Erythroblast (primary cell): ENCODE results near the gene COL4A2.

ENCODE experiments used
- DNase-seq, 2 experiments: peaks; one replicate each; lab custom pipeline; 2025; lab: John Stamatoyannopoulos, UW
- GATA1 ChIP-seq: IDR thresholded peaks from 2 replicates; pipeline ENCODE4 v1.6.1; 2011; ENCODE audit warnings: low read depth, mild to moderate bottlenecking, control low read depth, low read length, moderate library complexity
- POLR2A ChIP-seq: IDR thresholded peaks from 2 replicates; pipeline ENCODE4 v1.6.1; 2011; ENCODE audit warnings: mild to moderate bottlenecking, low read length

Gene COL4A2

GRCh38 chr13:110265682-110266430 lies 41.2 kb upstream of the COL4A2 start:
- no peak for DNase-seq
- TF ChIP-seq GATA1 (no peak), POLR2A (no peak)

DNA sequence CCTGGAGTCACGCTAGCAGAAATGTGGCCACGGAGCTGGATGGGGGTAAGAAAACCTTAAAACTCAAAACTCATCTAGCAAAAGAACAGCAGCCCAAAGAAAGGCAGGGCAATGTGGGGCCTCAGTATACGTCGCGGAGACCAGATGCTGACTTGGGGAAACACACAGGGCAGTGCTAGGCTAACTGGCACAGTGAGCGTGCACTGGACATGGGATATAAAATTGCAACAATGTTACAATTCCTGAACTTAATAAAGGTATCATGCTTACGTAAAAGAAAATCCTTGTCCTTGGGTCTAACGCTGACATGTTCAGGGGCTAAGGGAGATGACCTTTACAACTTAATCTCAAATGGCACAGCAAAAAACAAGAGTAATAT lies 40.7 kb upstream of the COL4A2 start:
- DNase-seq = no peak
- no peak for TF ChIP-seq POLR2A
- no peak for TF ChIP-seq GATA1

GRCh38 chr13:110266983-110267382 lies 40.1 kb upstream of the COL4A2 start:
- no peak for TF ChIP-seq GATA1
- TF ChIP-seq POLR2A = no peak
- DNase-seq = no peak

DNA sequence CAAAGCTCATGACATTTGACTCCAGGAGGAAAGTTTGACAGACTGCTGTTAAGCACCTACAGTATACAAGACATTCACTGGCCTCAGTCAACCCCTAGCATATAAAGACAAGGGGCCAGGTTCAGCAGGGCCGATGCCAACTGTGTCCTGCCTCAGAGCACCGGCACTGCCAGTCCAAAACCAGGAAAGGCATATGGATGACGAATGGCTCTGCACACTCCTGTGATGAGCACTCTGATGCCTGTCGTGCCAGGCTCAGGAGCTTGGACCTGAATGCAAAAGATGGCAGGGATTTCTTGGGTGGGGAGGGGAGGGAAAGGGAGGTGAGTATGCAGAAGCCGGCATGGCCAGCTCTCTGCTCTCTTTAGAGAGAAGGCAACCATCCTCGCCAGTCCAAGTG lies 39.0 kb upstream of the COL4A2 start:
- no peak for TF ChIP-seq GATA1
- TF ChIP-seq POLR2A = no peak
- no peak for DNase-seq

GRCh38 chr13:110268576-110269185 lies 38.4 kb upstream of the COL4A2 start:
- TF ChIP-seq GATA1 (no peak), POLR2A (no peak)
- no peak for DNase-seq

DNA sequence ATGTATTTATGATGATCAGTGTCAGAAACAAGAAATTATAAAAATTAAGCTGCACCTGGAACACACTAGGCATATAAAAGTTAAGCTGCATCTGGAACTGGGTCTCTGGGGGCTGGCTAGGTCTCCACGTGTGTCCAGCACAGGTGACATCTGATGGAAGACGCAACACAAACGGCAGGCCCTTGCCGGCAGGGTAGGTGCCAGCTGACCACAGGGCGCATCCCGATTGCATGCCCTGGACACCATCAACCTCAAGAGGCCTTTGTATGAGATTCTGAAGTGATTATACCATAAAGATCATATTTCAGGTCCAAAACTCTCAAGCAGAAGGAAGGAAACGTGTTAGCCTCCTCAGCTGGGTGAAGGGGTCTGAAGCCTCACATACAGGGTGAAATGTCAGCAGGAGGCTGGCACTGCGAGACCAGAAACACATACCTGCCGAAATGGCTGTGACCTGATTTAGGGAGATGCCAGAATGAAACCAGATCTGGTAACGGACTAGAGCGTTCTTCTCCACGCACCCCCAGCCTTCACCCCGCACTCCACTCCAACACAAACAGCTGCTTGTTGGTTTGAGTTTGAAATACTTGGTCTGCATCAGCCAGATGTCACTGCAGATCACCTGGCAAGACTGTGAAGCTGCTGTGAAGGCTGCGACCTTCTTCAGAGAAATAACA lies 37.4 kb upstream of the COL4A2 start:
- no peak for DNase-seq
- no peak for TF ChIP-seq GATA1
- no peak for TF ChIP-seq POLR2A

- DNase-seq = no peak
- TF ChIP-seq POLR2A = no peak
- TF ChIP-seq GATA1 = no peak
These were observed 36.6 kb upstream of the COL4A2 start for GRCh38 chr13:110270507-110270906.

GRCh38 chr13:110271313-110271712 lies 35.8 kb upstream of the COL4A2 start:
- TF ChIP-seq POLR2A (no peak), GATA1 (no peak)
- DNase-seq = no peak

- no peak for DNase-seq
- TF ChIP-seq POLR2A (no peak), GATA1 (no peak)
These were observed 34.9 kb upstream of the COL4A2 start for GRCh38 chr13:110272227-110272626.

DNA sequence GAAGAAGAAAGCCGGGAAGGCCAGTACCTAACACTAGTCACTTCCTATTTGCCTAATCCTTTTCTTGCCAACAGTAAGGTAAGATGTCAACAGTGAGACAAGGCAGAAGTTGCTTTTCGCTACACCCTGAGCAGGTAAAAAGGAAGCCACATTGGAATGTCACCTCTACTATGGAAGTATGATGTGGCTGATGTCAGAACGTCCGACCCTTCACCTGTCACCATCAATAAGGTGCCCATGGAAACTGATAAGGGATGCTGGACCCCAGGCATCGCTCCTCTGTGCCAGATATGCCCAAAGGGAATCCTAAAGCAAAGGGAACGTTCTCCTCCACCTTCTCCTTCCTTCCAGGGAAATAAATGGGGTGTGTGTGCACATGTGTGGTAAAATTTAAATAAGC lies 34.4 kb upstream of the COL4A2 start:
- DNase-seq = no peak
- TF ChIP-seq POLR2A (no peak), GATA1 (no peak)

- TF ChIP-seq POLR2A (no peak), GATA1 (no peak)
- DNase-seq = no peak
These were observed 33.8 kb upstream of the COL4A2 start for GRCh38 chr13:110273254-110273653.

- no peak for DNase-seq
- TF ChIP-seq POLR2A (no peak), GATA1 (no peak)
These were observed 32.4 kb upstream of the COL4A2 start for GRCh38 chr13:110274687-110275086.

DNA sequence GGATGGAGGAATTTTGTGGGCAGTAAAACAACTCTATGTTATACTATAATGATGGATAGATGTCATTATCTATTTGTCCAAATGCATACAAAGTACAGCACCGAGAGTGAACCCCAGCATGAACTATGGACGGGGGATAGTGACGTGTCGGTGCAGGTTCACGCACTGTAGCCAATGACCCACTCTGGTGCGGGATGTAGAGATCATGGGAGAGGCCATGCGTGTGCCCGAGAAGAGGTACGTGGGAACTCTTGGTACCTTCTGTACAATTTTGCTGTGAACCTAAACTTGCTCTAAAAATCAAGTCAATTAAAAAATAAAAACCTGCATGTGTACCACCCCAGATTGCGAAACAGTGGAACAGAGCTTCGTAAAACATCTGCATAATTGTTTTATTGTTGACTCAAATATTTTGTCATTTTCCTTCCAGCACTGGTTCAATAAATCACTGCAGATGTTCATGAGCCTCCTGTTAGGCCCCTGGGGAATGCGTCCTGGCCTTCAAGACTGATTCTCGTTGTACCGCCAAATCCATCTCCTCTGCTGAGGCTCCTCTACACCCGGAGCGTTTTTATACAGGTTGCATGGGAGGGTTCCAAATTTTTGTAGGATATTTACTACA lies 31.0 kb upstream of the COL4A2 start:
- no peak for TF ChIP-seq POLR2A
- TF ChIP-seq GATA1 = no peak
- no peak for DNase-seq

DNA sequence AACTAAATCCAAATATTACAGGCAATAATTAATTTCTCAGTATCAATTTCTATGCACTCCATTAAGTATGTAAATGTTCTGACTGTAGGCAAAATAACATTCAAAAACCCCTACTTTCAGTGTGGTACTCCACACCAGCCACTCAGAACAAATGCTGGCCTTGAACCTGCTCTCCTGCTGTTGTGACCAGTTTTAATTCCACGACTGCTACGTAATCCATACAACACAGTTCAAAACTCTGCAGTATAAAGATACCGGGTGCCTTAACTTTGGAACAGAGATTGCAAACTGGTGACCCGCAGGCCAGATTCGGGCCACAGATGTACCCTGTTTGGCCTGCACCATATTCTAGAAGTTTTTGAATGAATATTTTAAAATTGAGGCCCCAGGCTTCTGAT lies 30.5 kb upstream of the COL4A2 start:
- TF ChIP-seq GATA1 (no peak), POLR2A (no peak)
- DNase-seq = no peak
